ENCODE data around the gene SYVN1. TPM values are rescaled to one million over a fixed set of nuclear protein-coding genes. Genes with fewer than 3 reads are reported as not detected.
"Not testable (repeated sequence)": the region's sequence is repeated elsewhere in the genome, so short reads cannot be mapped to it uniquely, and the experiment has no call there.

The SYVN1 gene
- total RNA-seq, 1 donor from 2014 or later, result 110 TPM

- ATAC-seq, result no peak
- DNase-seq (ENCODE audit: low spot score), result no peak
Measured at GRCh38 chr11:65152122-65152521, 17.8 kb upstream of the SYVN1 start.

GRCh38 chr11:65151331-65151899 is 17.1 kb upstream of the SYVN1 start:
- DNase-seq (ENCODE audit: low spot score) (no peak), ATAC-seq (no peak)

GRCh38 chr11:65150509-65151299 is 16.4 kb upstream of the SYVN1 start:
- ATAC-seq (peak; percentile 83), DNase-seq (ENCODE audit: low spot score) (peak; percentile 90)

- ATAC-seq; DNase-seq (ENCODE audit: low spot score): not testable (repeated sequence)
Measured at GRCh38 chr11:65150131-65150508, 15.8 kb upstream of the SYVN1 start.

GRCh38 chr11:65148657-65149056 is 14.3 kb upstream of the SYVN1 start:
- DNase-seq (ENCODE audit: low spot score) (no peak), ATAC-seq (no peak)

- DNase-seq (ENCODE audit: low spot score) (no peak), ATAC-seq (no peak)
Measured at GRCh38 chr11:65147352-65148075, 13.2 kb upstream of the SYVN1 start.

- ATAC-seq, result peak; percentile 62
Measured at GRCh38 chr11:65141896-65142494, 7.7 kb upstream of the SYVN1 start.

GRCh38 chr11:65136515-65137096 is 2.3 kb upstream of the SYVN1 start:
- no peak for ATAC-seq
- no peak for DNase-seq (ENCODE audit: low spot score)

More at GRCh38 chr11:65141896-65142494, 7.7 kb upstream of the SYVN1 start:
- peak; percentile 66 for DNase-seq (ENCODE audit: low spot score)

GRCh38 chr11:65135633-65136145 is 1.4 kb upstream of the SYVN1 start:
- DNase-seq (ENCODE audit: low spot score), result no peak
- no peak for ATAC-seq

GRCh38 chr11:65134952-65135632 is 773 bp upstream of the SYVN1 start:
- ATAC-seq (peak; percentile 75), DNase-seq (ENCODE audit: low spot score) (peak; percentile 98)

GRCh38 chr11:65133724-65134123 is 595 bp downstream of the SYVN1 start:
- peak; percentile 73 for DNase-seq (ENCODE audit: low spot score)
- peak; percentile 20 for ATAC-seq

GRCh38 chr11:65132988-65133700 is 1.2 kb downstream of the SYVN1 start:
- DNase-seq (ENCODE audit: low spot score) (peak; percentile 85), ATAC-seq (peak; percentile 63)

- DNase-seq (ENCODE audit: low spot score) (no peak), ATAC-seq (no peak)
Measured at GRCh38 chr11:65132238-65132987, 1.9 kb downstream of the SYVN1 start.

- DNase-seq (ENCODE audit: low spot score) (no peak), ATAC-seq (no peak)
Measured at GRCh38 chr11:65131895-65132237, 2.5 kb downstream of the SYVN1 start.

- DNase-seq (ENCODE audit: low spot score), result no peak
- ATAC-seq, result no peak
Measured at GRCh38 chr11:65131417-65131776, 2.9 kb downstream of the SYVN1 start.

GRCh38 chr11:65130631-65131416 is 3.5 kb downstream of the SYVN1 start:
- DNase-seq (ENCODE audit: low spot score), result peak; percentile 47
- ATAC-seq, result no peak

- no peak for DNase-seq (ENCODE audit: low spot score)
Measured at GRCh38 chr11:65129649-65130441, 4.5 kb downstream of the SYVN1 start.

More at GRCh38 chr11:65129649-65130441, 4.5 kb downstream of the SYVN1 start:
- no peak for ATAC-seq
